GM12864 (cell line): Measurements from ENCODE around the gene USP34.
"Not testable (repeated sequence)": the region's sequence is repeated elsewhere in the genome, so short reads cannot be mapped to it uniquely, and the experiment has no call there.

Source experiments
- DNase-seq: peaks from one replicate; pipeline ENCODE4 v3.0.0-alpha.2; 2011; ENCODE audit warnings: low read depth
- H3K4me3 ChIP-seq: 2 replicates; pipeline ENCODE4 v1.5.1; 2011; ENCODE audit warnings: mild to moderate bottlenecking, low read depth, low read length, control low read depth
- TF ChIP-seq, protein P1 (sequence below): IDR thresholded peaks from 2 replicates; pipeline ENCODE4 v1.5.1; 2011; ENCODE audit warnings: low read depth, mild to moderate bottlenecking, moderate library complexity, low read length, control low read depth, inconsistent platforms; ENCODE audit errors: missing control alignments

USP34 gene

DNA sequence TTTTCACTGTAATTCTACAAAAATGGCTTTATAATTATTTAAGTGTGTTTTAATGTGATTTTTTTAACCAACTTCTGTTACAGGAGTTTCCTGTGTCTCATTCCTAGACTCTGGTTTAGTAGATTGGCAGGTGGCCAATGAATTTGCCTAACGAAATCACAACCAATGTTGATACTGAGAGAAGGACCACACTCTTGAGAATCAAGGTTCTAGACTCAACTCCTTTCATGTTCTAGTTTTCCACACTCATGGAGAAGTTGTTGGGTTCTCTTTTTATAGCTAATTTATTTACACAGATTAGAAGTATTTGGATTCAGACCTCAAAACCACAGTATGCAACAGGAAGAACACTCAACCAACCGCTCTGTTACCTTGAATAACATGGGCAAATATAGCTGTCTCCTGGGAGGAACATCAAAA, 22.6 kb upstream of the USP34 start:
- DNase-seq: no peak
- no peak overlapping the region for H3K4me3 ChIP-seq
- TF ChIP-seq, protein P1, sequence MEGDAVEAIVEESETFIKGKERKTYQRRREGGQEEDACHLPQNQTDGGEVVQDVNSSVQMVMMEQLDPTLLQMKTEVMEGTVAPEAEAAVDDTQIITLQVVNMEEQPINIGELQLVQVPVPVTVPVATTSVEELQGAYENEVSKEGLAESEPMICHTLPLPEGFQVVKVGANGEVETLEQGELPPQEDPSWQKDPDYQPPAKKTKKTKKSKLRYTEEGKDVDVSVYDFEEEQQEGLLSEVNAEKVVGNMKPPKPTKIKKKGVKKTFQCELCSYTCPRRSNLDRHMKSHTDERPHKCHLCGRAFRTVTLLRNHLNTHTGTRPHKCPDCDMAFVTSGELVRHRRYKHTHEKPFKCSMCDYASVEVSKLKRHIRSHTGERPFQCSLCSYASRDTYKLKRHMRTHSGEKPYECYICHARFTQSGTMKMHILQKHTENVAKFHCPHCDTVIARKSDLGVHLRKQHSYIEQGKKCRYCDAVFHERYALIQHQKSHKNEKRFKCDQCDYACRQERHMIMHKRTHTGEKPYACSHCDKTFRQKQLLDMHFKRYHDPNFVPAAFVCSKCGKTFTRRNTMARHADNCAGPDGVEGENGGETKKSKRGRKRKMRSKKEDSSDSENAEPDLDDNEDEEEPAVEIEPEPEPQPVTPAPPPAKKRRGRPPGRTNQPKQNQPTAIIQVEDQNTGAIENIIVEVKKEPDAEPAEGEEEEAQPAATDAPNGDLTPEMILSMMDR: no peak

DNA sequence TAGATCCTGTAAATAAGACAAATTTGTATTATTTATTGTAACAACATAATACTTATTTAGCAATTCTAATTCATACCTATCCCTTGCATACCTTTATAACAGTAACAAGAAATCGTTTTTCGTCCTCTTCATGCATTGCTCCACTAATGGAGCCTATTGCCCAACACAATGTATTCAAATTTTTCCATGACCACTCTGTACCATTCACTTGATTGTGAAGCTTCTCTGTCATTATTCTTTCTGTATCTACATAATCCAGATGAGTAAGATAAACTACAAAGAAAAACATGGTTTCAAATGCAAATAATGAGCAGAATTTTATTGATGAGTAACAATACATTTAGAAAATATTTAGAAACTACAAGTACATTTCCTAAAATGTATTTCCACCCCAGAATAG, 21.6 kb upstream of the USP34 start:
- TF ChIP-seq, protein P1: no peak
- DNase-seq: no peak
- H3K4me3 ChIP-seq: no peak overlapping the region

DNA sequence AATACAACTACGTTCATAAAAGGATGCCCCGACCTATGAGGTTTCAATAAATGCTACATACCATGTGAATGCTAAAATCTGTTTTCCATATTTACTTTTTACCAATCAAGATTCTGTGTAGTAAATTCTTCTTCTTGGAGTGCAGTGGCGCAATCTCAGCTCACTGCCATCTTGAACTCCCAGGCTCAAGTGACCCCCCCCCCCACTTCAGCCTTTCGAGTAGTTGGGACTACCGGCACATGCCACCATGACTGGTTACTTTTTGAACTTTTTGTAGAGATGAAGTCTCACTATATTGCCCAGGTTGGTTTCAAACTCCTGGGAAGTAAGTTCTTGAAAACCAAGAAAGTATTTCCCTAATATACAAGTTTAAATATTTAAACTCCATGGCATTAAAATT, 14.4 kb upstream of the USP34 start:
- DNase-seq: no peak
- H3K4me3 ChIP-seq: no peak overlapping the region
- TF ChIP-seq, protein P1: no peak

DNA sequence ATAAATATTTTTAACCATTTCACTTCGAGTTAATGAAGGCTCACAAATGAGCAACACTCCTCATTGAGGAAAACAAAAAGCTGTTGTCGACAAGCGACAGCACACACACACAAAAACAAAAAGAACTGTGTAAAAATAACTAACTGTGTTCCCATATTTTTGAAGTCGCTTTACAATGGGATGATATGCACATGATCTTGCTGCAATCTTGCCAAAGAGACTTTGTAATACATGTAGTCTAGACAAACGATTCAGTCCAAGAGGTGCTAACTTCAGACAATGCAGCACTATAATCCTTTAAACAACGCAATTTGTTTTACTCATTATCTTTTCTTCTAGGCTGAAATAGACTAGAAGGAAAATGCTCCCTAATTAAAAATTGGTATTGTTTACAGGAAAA, 7.2 kb upstream of the USP34 start:
- no peak overlapping the region for H3K4me3 ChIP-seq
- no peak for DNase-seq
- TF ChIP-seq, protein P1: no peak

DNA sequence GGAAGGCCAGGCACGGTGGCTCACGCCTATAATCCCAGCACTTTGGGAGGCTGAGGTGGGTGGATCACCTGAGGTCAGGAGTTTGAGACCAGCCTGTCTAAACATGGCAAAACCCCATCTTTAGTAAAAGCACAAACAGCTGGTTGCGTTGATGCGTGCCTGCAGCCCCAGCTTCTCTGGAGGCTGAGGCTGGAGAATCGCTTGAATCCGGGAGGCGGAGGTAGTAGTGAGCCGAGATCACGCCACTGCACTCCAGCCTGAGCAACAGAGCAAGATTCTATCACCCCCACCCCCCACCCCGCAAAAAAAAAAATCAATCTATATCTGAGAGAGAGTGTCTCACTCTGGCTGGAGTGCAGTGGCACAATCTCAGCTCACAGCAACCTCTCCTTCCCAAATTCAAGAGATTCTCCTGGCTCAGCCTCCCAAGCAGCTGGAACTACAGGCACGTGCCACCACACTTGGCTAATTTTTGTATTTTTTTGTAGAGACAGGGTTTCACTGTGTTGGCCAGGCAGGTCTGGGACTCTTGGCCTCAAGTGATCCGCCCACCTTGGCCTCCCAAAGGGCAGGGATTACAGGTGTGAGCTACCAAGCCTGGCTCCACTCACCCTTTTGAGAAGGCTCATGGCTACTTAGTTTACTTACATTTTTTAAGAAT, 6.2 kb upstream of the USP34 start:
- DNase-seq, H3K4me3 ChIP-seq: not testable (repeated sequence)

DNA sequence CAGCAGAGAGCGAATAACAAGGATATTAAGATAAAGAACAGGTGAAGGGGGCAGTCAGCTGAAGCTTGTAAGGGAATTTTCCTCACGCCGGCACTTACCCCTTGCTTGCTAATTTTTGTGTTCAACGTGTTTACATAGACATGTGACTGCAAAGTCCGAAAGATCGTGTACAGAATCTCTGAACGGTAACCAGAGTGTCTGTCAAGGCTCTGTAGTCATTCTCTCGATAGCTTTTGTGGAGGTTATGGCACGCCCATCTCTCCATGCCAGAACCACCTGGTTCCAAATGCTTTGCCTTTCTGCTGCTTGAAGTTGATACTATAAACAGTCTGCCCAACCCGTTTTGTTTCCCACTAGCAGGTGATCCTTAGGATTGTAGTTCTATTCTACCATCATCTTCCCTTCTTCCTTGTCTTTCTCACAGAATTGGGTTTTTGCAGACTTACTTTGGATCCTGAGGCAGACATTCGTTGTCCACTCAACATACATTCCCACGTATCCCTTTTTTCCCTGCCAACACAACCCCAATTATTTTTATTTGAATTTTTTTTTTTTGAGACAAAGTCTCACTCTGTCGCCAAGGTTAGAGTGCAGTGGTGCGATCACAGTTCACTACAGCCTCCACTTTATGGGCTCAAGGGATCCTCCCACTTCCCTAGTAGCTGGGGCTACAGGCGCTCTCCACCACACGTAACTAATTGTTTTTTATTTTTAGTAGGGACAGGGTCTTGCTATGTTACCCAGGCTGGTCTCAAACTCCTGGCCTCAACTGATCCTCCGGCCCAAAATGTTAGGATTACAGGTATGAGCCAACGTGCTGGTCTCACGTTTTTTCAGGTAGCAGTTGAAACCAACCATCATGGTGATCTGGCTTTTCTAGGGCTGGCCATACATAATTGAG, 1.3 kb upstream of the USP34 start:
- DNase-seq: no peak
- TF ChIP-seq, protein P1: no peak
- H3K4me3 ChIP-seq: peak overlapping the region; percentile 82

DNA sequence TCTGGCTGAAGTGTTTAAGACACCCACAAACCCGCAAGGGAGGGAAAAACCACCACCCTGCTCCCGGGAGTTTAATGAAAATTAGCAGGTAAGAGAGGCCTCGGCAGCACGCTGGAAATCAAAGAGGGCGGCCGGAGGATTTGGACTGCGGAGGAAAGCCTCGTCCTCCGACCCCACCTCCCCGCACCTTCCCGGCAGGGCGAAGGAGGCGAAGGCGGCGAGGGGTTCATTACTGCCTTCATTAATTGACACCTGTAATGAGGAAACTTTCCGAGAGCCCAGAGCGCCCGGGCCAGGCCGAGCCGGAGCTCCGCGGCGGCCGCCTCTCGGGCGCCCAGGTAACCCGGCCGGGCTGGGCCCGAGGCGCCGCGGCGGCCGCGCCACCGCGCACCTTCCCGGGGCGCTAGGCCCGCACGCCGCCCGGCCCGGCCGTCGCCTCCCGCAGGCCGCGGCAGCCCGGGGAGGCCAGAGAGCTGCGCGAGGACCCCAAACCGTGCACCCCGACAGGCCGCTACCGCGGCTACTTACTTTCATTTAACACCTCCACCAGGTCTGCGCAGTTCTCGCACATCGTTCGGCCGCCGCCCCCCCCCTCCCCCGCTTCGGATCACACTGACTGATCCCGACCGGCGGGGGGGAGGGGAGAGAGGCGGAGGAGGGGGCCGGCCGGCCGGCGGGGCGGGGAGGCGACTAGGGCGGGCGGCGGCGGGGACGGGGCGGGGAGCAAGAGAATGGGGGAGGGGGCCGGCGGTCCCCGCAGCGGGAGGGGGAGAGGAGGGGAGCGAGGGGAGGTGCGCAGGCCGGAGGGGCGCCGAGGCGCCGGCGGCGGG, 550 bp downstream of the USP34 start:
- peak overlapping the region; percentile 82 for H3K4me3 ChIP-seq
- peak; percentile 31 for DNase-seq
- TF ChIP-seq, protein P1: no peak
